Common myeloid progenitor, CD34-positive (primary cell): ENCODE data around the gene FIBP.
A peak's percentile ranks its signal among the peaks of the same experiment; 100 is the strongest.

Source experiments
- CTCF ChIA-PET: fragments of 350-600 bp; sonication (Branson Sonifier 250); formaldehyde crosslinking; loops from one replicate; lab custom pipeline; 2021; ENCODE audit warnings: antibody characterized with exemption; lab: Charles Lee
- POLR2A ChIA-PET: fragments of 350-600 bp; sonication (Branson Sonifier 250); formaldehyde crosslinking; loops from one replicate; lab custom pipeline; 2021; ENCODE audit warnings: antibody characterized with exemption; lab: Charles Lee
- DNase-seq, 3 donors: peaks; one replicate each; pipeline versions ENCODE4 v3.0.0 to v3.0.0-alpha.2; 2013
- H3K27ac ChIP-seq, 2 experiments: 1 replicate in 1 of 2; 2 replicates in 1 of 2; pipeline ENCODE4 v1.7.0; 2013; ENCODE audit warnings: inconsistent platforms in 2 of 2, low read length in 2 of 2, mild to moderate bottlenecking in 2 of 2, low read depth in 1 of 2, moderate library complexity in 1 of 2; ENCODE audit not compliant: severe bottlenecking in 2 of 2, insufficient read depth in 1 of 2, poor library complexity in 1 of 2
- H3K27me3 ChIP-seq, 5 experiments: replicated peaks in 2 of 5; 1 replicate in 3 of 5; 2 replicates in 2 of 5; pipeline versions ENCODE4 v1.6.1 to v1.7.0; 2013; ENCODE audit warnings: low read length in 4 of 5, mild to moderate bottlenecking in 2 of 5, moderate library complexity in 2 of 5, inconsistent platforms in 1 of 5; ENCODE audit not compliant: insufficient read depth in 5 of 5, control insufficient read depth in 4 of 5
- H3K36me3 ChIP-seq, 4 experiments: 1 replicate in 2 of 4; 2 replicates in 2 of 4; pipeline versions ENCODE4 v1.6.1 to v1.7.0; 2013; ENCODE audit warnings: low read length in 3 of 4, control low read depth in 1 of 4, mild to moderate bottlenecking in 1 of 4; ENCODE audit not compliant: control insufficient read depth in 4 of 4, insufficient read depth in 4 of 4
- H3K4me1 ChIP-seq, 4 experiments: 1 replicate in 3 of 4; 2 replicates in 1 of 4; pipeline versions ENCODE4 v1.6.1 to v1.7.1; 2013; ENCODE audit warnings: low read length in 3 of 4, mild to moderate bottlenecking in 3 of 4, control low read depth in 1 of 4, inconsistent platforms in 1 of 4, moderate library complexity in 1 of 4; ENCODE audit not compliant: control insufficient read depth in 4 of 4, insufficient read depth in 4 of 4; ENCODE audit errors: control extremely low read depth in 1 of 4
- H3K4me3 ChIP-seq, 7 experiments: 1 replicate in 4 of 7; 2 replicates in 3 of 7; pipeline versions ENCODE4 v1.5.1 to v1.7.0; 2013; ENCODE audit warnings: mild to moderate bottlenecking in 7 of 7, low read length in 6 of 7, moderate library complexity in 6 of 7, inconsistent platforms in 2 of 7, low read depth in 2 of 7, control low read depth in 1 of 7; ENCODE audit not compliant: insufficient read depth in 4 of 7, control insufficient read depth in 1 of 7; ENCODE audit errors: extremely low read depth in 1 of 7
- H3K9me3 ChIP-seq, 5 experiments: 1 replicate in 4 of 5; 2 replicates in 1 of 5; pipeline versions ENCODE4 v1.6.1 to v1.7.1; 2013; ENCODE audit warnings: low read length in 4 of 5, mild to moderate bottlenecking in 2 of 5, inconsistent platforms in 1 of 5, low read depth in 1 of 5, moderate library complexity in 1 of 5; ENCODE audit not compliant: control insufficient read depth in 4 of 5, insufficient read depth in 2 of 5; ENCODE audit errors: control extremely low read depth in 1 of 5
- WGBS: methylation state at CpG from one replicate; pipeline ENCODE4 v1.1.5; 2013; ENCODE audit not compliant: insufficient coverage; 5-methylcytosine and 5-hydroxymethylcytosine counted together

FIBP gene

GRCh38 chr11:65854852-65855837 is 33.1 kb downstream of the FIBP start:
- H3K4me1 ChIP-seq, result peaks cover 9 to 36% (median 33%) of the 10 kb centered on the region in 4 experiments
- no peak for DNase-seq
- 88% methylated on average over 8 of the region's 15 CpGs for WGBS
- ChIA-PET POLR2A (no interaction called here), CTCF (interaction anchor here (4.9 kb wide), 1 partner anchor 29 kb away, joined by 20 read pairs; no protein-coding TSS in a partner anchor)
- peaks cover 12 to 61% (median 46%) of the 10 kb centered on the region in 4 experiments for H3K36me3 ChIP-seq
- peak overlapping the region in 2 of 7 experiments; percentile 89 to 96 for H3K4me3 ChIP-seq
- H3K27me3 ChIP-seq, result no peaks in the 10 kb centered on the region
- peaks cover 0 to 7% (median 0%) of the 10 kb centered on the region in 5 experiments for H3K9me3 ChIP-seq
- H3K27ac ChIP-seq, result no peak overlapping the region

GRCh38 chr11:65854161-65854592 is 34.1 kb downstream of the FIBP start:
- Histone ChIP-seq H3K4me1 (peaks cover 9 to 27% (median 25%) of the 10 kb centered on the region in 4 experiments), H3K4me3 (no peak overlapping the region), H3K9me3 (peaks cover 0 to 7% (median 0%) of the 10 kb centered on the region in 5 experiments), H3K27ac (no peak overlapping the region), H3K36me3 (peaks cover 12 to 61% (median 46%) of the 10 kb centered on the region in 4 experiments), H3K27me3 (no peaks in the 10 kb centered on the region)
- WGBS, result 100% methylated on average over 3 of the region's 4 CpGs
- no peak for DNase-seq
- POLR2A ChIA-PET, result no interaction called here
- CTCF ChIA-PET, result interaction anchor here (4.9 kb wide), 1 partner anchor 30 kb away, joined by 20 read pairs; no protein-coding TSS in a partner anchor

GRCh38 chr11:65853246-65853979 is 34.9 kb downstream of the FIBP start:
- ChIA-PET POLR2A (no interaction called here), CTCF (interaction anchor here (0.5 to 4.9 kb wide), 8 partner anchors 10 to 177 kb away, joined by 3 to 20 read pairs (median 4); partner anchors contain the start of genes CTSW, FIBP and SNX32)
- Histone ChIP-seq H3K36me3 (peaks cover 12 to 61% (median 46%) of the 10 kb centered on the region in 4 experiments), H3K27ac (no peak overlapping the region), H3K4me1 (peaks cover 4 to 19% (median 17%) of the 10 kb centered on the region in 4 experiments), H3K9me3 (peaks cover 0 to 7% (median 0%) of the 10 kb centered on the region in 5 experiments), H3K27me3 (no peaks in the 10 kb centered on the region), H3K4me3 (no peak overlapping the region)
- DNase-seq, result no peak
- WGBS, result 91% methylated on average over 4 of the region's 6 CpGs

GRCh38 chr11:65852508-65853245 is 35.6 kb downstream of the FIBP start:
- H3K9me3 ChIP-seq, result peaks cover 0 to 7% (median 0%) of the 10 kb centered on the region in 5 experiments
- H3K27me3 ChIP-seq, result no peaks in the 10 kb centered on the region
- no peak overlapping the region for H3K27ac ChIP-seq
- POLR2A ChIA-PET, result interaction anchor here (1.2 to 2.1 kb wide), 2 partner anchors 19 kb away, joined by 4 to 6 read pairs; partner anchors contain the start of gene SNX32
- H3K4me1 ChIP-seq, result peaks cover 3 to 19% (median 15%) of the 10 kb centered on the region in 4 experiments
- H3K36me3 ChIP-seq, result peaks cover 12 to 61% (median 46%) of the 10 kb centered on the region in 4 experiments
- DNase-seq, result no peak
- WGBS, result 94% methylated on average over 26 of the region's 33 CpGs
- H3K4me3 ChIP-seq, result no peak overlapping the region
- CTCF ChIA-PET, result interaction anchor here (0.9 to 4.9 kb wide), 12 partner anchors 9 to 170 kb away, joined by 3 to 20 read pairs (median 4); partner anchors contain the start of genes CTSW, FIBP and SNX32

- no peak overlapping the region for H3K4me3 ChIP-seq
- H3K9me3 ChIP-seq, result peaks cover 0 to 7% (median 0%) of the 10 kb centered on the region in 5 experiments
- peaks cover 3 to 17% (median 15%) of the 10 kb centered on the region in 4 experiments for H3K4me1 ChIP-seq
- no peak overlapping the region for H3K27ac ChIP-seq
- WGBS, result 96% methylated on average over 10 of the region's 10 CpGs
- ChIA-PET POLR2A (interaction anchor here (0.6 to 2.1 kb wide), 4 partner anchors 19 to 213 kb away, joined by 3 to 6 read pairs (median 4); partner anchors contain the start of gene SNX32), CTCF (interaction anchor here (0.9 to 4.9 kb wide), 16 partner anchors 8 to 170 kb away, joined by 3 to 20 read pairs (median 4); partner anchors contain the start of genes FIBP, MUS81 and SNX32)
- H3K27me3 ChIP-seq, result no peaks in the 10 kb centered on the region
- peaks cover 12 to 61% (median 46%) of the 10 kb centered on the region in 4 experiments for H3K36me3 ChIP-seq
- DNase-seq, result no peak
Observed at GRCh38 chr11:65851811-65852507, 36.3 kb downstream of the FIBP start.
